Bone marrow (tissue), 2 donors: ENCODE measurements around the gene OLFM1.
"Not testable (repeated sequence)": the region's sequence is repeated elsewhere in the genome, so short reads cannot be mapped to it uniquely, and the experiment has no call there.

Experiments
- DNase-seq, 2 donors: peaks; one replicate each; lab custom pipeline; 2025; lab: John Stamatoyannopoulos, UW

The OLFM1 gene

GRCh38 chr9:135060461-135061116 is 26.9 kb upstream of the OLFM1 start:
- DNase-seq: no peak

- DNase-seq: no peak
Observed at GRCh38 chr9:135061441-135061840, 26.0 kb upstream of the OLFM1 start.

- DNase-seq: no peak
Observed at GRCh38 chr9:135062254-135062653, 25.2 kb upstream of the OLFM1 start.

GRCh38 chr9:135063466-135063865 is 24.0 kb upstream of the OLFM1 start:
- DNase-seq: not testable (repeated sequence)

GRCh38 chr9:135063888-135064287 is 23.6 kb upstream of the OLFM1 start:
- DNase-seq: not testable (repeated sequence)

- no peak for DNase-seq
Observed at GRCh38 chr9:135065151-135065550, 22.3 kb upstream of the OLFM1 start.

- no peak for DNase-seq
Observed at GRCh38 chr9:135065804-135066203, 21.7 kb upstream of the OLFM1 start.

GRCh38 chr9:135066291-135066690 is 21.2 kb upstream of the OLFM1 start:
- no peak for DNase-seq

- no peak for DNase-seq
Observed at GRCh38 chr9:135067096-135067710, 20.3 kb upstream of the OLFM1 start.

- DNase-seq: no peak
Observed at GRCh38 chr9:135068776-135069415, 18.6 kb upstream of the OLFM1 start.

- no peak for DNase-seq
Observed at GRCh38 chr9:135069558-135070197, 17.8 kb upstream of the OLFM1 start.

GRCh38 chr9:135070198-135070951 is 17.1 kb upstream of the OLFM1 start:
- DNase-seq: no peak

GRCh38 chr9:135070964-135071735 is 16.3 kb upstream of the OLFM1 start:
- DNase-seq: no peak

GRCh38 chr9:135073081-135073740 is 14.3 kb upstream of the OLFM1 start:
- DNase-seq: no peak

- no peak for DNase-seq
Observed at GRCh38 chr9:135073741-135074305, 13.6 kb upstream of the OLFM1 start.

GRCh38 chr9:135074354-135075233 is 12.9 kb upstream of the OLFM1 start:
- no peak for DNase-seq

- no peak for DNase-seq
Observed at GRCh38 chr9:135075234-135076142, 12.0 kb upstream of the OLFM1 start.

- DNase-seq: no peak
Observed at GRCh38 chr9:135076143-135076875, 11.2 kb upstream of the OLFM1 start.
